Tibial nerve (tissue), 4 donors: ENCODE measurements around the gene CST1. TPM values are rescaled to one million over a fixed set of nuclear protein-coding genes. Genes with fewer than 3 reads are reported as not detected.
A peak's percentile ranks its signal among the peaks of the same experiment; 100 is the strongest.
"Not testable (repeated sequence)": the region's sequence is repeated elsewhere in the genome, so short reads cannot be mapped to it uniquely, and the experiment has no call there.

Experiments used
- DNase-seq, 2 donors: peaks; one replicate each; pipeline ENCODE4 v3.0.0-alpha.2; 2019; ENCODE audit warnings: low spot score in 2 of 2
- H3K27ac ChIP-seq, 4 donors: fragments of 200-600 bp; sonication (generic) in 3 of 4; one replicate each; pipeline ENCODE4 v1.5.1; 2017 to 2019; ENCODE audit warnings: mild to moderate bottlenecking in 1 of 4
- H3K27me3 ChIP-seq, 2 donors: fragments of 200-600 bp; sonication (generic) in 1 of 2; one replicate each; pipeline versions ENCODE4 v1.5.1 to v1.6.0; 2017 to 2019
- H3K36me3 ChIP-seq, 3 donors: fragments of 200-600 bp; sonication (generic); one replicate each; pipeline ENCODE4 v1.5.1; 2018 to 2019
- H3K4me1 ChIP-seq, 4 donors: fragments of 200-600 bp; sonication (generic) in 3 of 4; one replicate each; pipeline ENCODE4 v1.5.1; 2017 to 2019
- H3K4me3 ChIP-seq, 4 donors: fragments of 200-600 bp; sonication (generic) in 3 of 4; one replicate each; pipeline ENCODE4 v1.5.1; 2017 to 2019; ENCODE audit warnings: mild to moderate bottlenecking in 1 of 4, moderate library complexity in 1 of 4
- H3K9me3 ChIP-seq, 4 donors: fragments of 200-600 bp; sonication (generic) in 3 of 4; one replicate each; pipeline ENCODE4 v1.5.1; 2017 to 2019
- EP300 ChIP-seq, 2 donors: sonication (generic); formaldehyde crosslinking; IDR thresholded peaks; one replicate each; pipeline ENCODE4 v1.6.1; 2017; ENCODE audit warnings: antibody characterized with exemption in 2 of 2, mild to moderate bottlenecking in 1 of 2
- POLR2A ChIP-seq, 2 donors: fragments of 450-650 bp; IDR thresholded peaks; one replicate each; pipeline ENCODE4 v1.6.1; 2017; ENCODE audit warnings: antibody characterized with exemption in 2 of 2, mild to moderate bottlenecking in 2 of 2, moderate library complexity in 2 of 2
- WGBS, 2 donors: methylation state at CpG; one replicate each; pipeline ENCODE4 v1.1.5; 2018; 5-methylcytosine and 5-hydroxymethylcytosine counted together
- total RNA-seq, 4 donors: library from RNA; depleted of rRNA; stranded (reverse); fragments of >200 nt; gene quantifications; one replicate each; pipeline ENCODE4 v1.1.0, GENCODE V29; 2016
- TF ChIP-seq, protein P1 (sequence below), 5 experiments: fragments of 200-600 bp in 3 of 5; fragments of 450-650 bp in 2 of 5; sonication (generic) in 3 of 5; IDR thresholded peaks; one replicate each; pipeline ENCODE4 v1.5.1; 2016 to 2019; ENCODE audit warnings: antibody characterized with exemption in 5 of 5, mild to moderate bottlenecking in 3 of 5, moderate library complexity in 2 of 5

Gene CST1
- total RNA-seq, 4 donors from 2014 or later: 2.2 to 11.0 (median 3.3) TPM; not detected in 1

- no peaks in the 10 kb centered on the region for H3K27me3 ChIP-seq
- H3K9me3 ChIP-seq: no peaks in the 10 kb centered on the region
- H3K4me3 ChIP-seq: no peak overlapping the region
- WGBS, 2 donors: 98 to 100% methylated on average over 1 of the region's 1 CpG
- no peaks in the 10 kb centered on the region for H3K36me3 ChIP-seq
- DNase-seq: no peak
- peaks cover 0 to 5% (median 0%) of the 10 kb centered on the region in 4 donors for H3K4me1 ChIP-seq
- no peak for TF ChIP-seq EP300 (IDR thresholded peaks at IDR 0.05)
- TF ChIP-seq POLR2A (IDR thresholded peaks at IDR 0.05): no peak
- H3K27ac ChIP-seq: no peak overlapping the region
Measured at GRCh38 chr20:23783447-23783846, 32.7 kb upstream of the CST1 start.

DNA sequence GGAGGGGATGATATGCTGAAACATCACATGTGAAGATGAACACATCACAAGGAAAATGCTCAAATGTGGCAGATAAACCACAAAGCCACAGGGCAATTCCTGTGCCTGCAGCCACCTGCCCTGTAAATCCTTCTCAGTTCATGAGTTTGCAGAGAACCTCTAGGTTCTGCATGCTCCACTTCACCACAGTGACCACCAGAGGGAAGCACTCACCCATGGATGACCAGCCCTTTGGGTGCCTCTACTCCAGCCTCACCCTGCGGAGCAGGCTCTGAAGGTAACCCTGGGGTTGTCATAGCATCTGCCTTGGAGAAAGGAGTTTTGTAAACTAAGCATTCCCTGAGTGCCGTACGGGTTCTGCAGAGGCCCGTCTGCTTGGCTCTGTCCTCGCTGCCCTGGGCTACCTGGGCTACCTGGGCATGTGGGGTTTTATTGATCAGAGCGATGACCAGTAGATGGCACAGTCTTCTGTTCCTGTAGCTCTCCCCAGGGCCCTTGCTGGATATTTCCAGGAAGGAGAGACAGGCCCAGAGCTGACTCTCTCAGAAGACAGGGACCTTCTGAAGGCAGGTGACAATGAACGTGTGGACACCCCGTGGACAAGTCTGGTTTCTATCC lies 31.7 kb upstream of the CST1 start:
- Histone ChIP-seq H3K36me3 (no peaks in the 10 kb centered on the region), H3K27me3 (no peaks in the 10 kb centered on the region), H3K4me1 (peaks cover 0 to 5% (median 0%) of the 10 kb centered on the region in 4 donors), H3K27ac (no peak overlapping the region), H3K4me3 (no peak overlapping the region), H3K9me3 (no peaks in the 10 kb centered on the region)
- 72 to 73% methylated on average over 8 of the region's 8 CpGs for WGBS, 2 donors
- no peak for DNase-seq
- TF ChIP-seq EP300 (IDR thresholded peaks at IDR 0.05): no peak
- TF ChIP-seq, protein P1, sequence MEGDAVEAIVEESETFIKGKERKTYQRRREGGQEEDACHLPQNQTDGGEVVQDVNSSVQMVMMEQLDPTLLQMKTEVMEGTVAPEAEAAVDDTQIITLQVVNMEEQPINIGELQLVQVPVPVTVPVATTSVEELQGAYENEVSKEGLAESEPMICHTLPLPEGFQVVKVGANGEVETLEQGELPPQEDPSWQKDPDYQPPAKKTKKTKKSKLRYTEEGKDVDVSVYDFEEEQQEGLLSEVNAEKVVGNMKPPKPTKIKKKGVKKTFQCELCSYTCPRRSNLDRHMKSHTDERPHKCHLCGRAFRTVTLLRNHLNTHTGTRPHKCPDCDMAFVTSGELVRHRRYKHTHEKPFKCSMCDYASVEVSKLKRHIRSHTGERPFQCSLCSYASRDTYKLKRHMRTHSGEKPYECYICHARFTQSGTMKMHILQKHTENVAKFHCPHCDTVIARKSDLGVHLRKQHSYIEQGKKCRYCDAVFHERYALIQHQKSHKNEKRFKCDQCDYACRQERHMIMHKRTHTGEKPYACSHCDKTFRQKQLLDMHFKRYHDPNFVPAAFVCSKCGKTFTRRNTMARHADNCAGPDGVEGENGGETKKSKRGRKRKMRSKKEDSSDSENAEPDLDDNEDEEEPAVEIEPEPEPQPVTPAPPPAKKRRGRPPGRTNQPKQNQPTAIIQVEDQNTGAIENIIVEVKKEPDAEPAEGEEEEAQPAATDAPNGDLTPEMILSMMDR (IDR thresholded peaks at IDR 0.05): peak in 4 of 5 experiments; percentile 9 to 39 (median 25)

- not testable (repeated sequence) for H3K27me3 ChIP-seq
Measured at GRCh38 chr20:23778676-23779075, 27.9 kb upstream of the CST1 start.

GRCh38 chr20:23777380-23777779 lies 26.6 kb upstream of the CST1 start:
- not testable (repeated sequence) for H3K4me1 ChIP-seq, DNase-seq, H3K27ac ChIP-seq, H3K9me3 ChIP-seq, H3K36me3 ChIP-seq, H3K4me3 ChIP-seq, H3K27me3 ChIP-seq
- 85 to 86% methylated on average over 8 of the region's 8 CpGs for WGBS, 2 donors

More at GRCh38 chr20:23778676-23779075, 27.9 kb upstream of the CST1 start:
- H3K9me3 ChIP-seq, H3K4me1 ChIP-seq, H3K27ac ChIP-seq, DNase-seq, H3K36me3 ChIP-seq, H3K4me3 ChIP-seq: not testable (repeated sequence)

GRCh38 chr20:23776067-23776771 lies 25.5 kb upstream of the CST1 start:
- Histone ChIP-seq H3K27me3 (no peaks in the 10 kb centered on the region), H3K27ac (no peak overlapping the region), H3K4me1 (peaks cover 0 to 9% (median 0%) of the 10 kb centered on the region in 4 donors), H3K4me3 (no peak overlapping the region), H3K36me3 (no peaks in the 10 kb centered on the region), H3K9me3 (no peaks in the 10 kb centered on the region)
- DNase-seq: no peak
- TF ChIP-seq, protein P1 (IDR thresholded peaks at IDR 0.05): no peak
- TF ChIP-seq POLR2A (IDR thresholded peaks at IDR 0.05) (no peak), EP300 (IDR thresholded peaks at IDR 0.05) (no peak)
- WGBS, 2 donors: 23 to 27% methylated on average over 13 to 14 of the region's 14 CpGs

DNA sequence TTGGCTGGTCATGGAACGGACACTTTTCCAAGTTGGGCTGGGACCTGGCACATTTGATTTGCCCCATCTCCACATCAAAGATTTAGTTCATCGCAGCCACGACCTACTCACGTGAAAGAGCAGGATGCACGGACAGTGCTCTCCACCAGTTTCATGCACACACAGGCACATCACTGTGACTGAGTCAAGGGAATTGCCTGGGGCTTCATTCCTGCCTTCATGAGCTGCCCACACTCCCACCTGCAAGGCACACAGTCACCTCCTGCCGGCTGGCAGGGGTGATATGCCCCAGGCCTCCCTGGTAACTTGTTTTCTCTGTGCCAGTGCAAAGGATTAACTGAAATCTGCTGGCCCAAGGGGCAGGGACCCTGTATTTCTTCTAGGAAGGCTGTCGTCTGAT lies 23.3 kb upstream of the CST1 start:
- Histone ChIP-seq H3K4me1 (peaks cover 0 to 7% (median 0%) of the 10 kb centered on the region in 4 donors), H3K4me3 (no peak overlapping the region), H3K36me3 (no peaks in the 10 kb centered on the region), H3K27me3 (no peaks in the 10 kb centered on the region), H3K9me3 (no peaks in the 10 kb centered on the region), H3K27ac (no peak overlapping the region)
- DNase-seq: no peak
- TF ChIP-seq POLR2A (IDR thresholded peaks at IDR 0.05): no peak
- TF ChIP-seq, protein P1 (IDR thresholded peaks at IDR 0.05): no peak
- no peak for TF ChIP-seq EP300 (IDR thresholded peaks at IDR 0.05)
- 83 to 88% methylated on average over 7 of the region's 7 CpGs for WGBS, 2 donors
